PC-9 (cell line): ENCODE data around the gene KIF15. TPM values are rescaled to one million over a fixed set of nuclear protein-coding genes. Genes with fewer than 3 reads are reported as not detected.
"Not testable (repeated sequence)": the region's sequence is repeated elsewhere in the genome, so short reads cannot be mapped to it uniquely, and the experiment has no call there.

Experiments used
- BruUV-seq: library from RNA; stranded (reverse); fragments of 400-500 nt; replicated peaks from 2 replicates; lab custom pipeline; 2021; lab: Mats Ljungman, UMichigan
- CTCF ChIA-PET: fragments of 300-600 bp; sonication (Branson Sonifier 250); formaldehyde crosslinking; loops from one replicate; lab custom pipeline; 2022; ENCODE audit warnings: antibody characterized with exemption; lab: Charles Lee
- POLR2A ChIA-PET: fragments of 300-600 bp; sonication (Branson Sonifier 250); formaldehyde crosslinking; loops from one replicate; lab custom pipeline; 2022; ENCODE audit warnings: antibody characterized with exemption; ENCODE audit not compliant: unreplicated experiment; lab: Charles Lee
- DNase-seq, 2 experiments: peaks; one replicate each; pipeline versions ENCODE4 v3.0.0 to v3.0.0-alpha.2; 2015 to 2022; ENCODE audit warnings: mixed read lengths in 1 of 2
- H2AFZ ChIP-seq: fragments of 200-600 bp; sonication (generic); 2 replicates; pipeline ENCODE4 v1.8.1; 2017; ENCODE audit warnings: antibody characterized with exemption
- H3F3A ChIP-seq: fragments of 200-600 bp; sonication (generic); 2 replicates; pipeline ENCODE4 v1.8.1; 2017; ENCODE audit warnings: antibody characterized with exemption, mild to moderate bottlenecking, low read depth; ENCODE audit not compliant: insufficient read depth
- H3K27ac ChIP-seq: fragments of 200-600 bp; sonication (generic); 2 replicates; pipeline ENCODE4 v1.6.1; 2016; ENCODE audit warnings: mixed run types
- H3K27me3 ChIP-seq: fragments of 200-600 bp; sonication (generic); 2 replicates; pipeline ENCODE4 v1.6.1; 2016; ENCODE audit warnings: low read depth, mixed run types; ENCODE audit not compliant: insufficient read depth
- H3K36me3 ChIP-seq: fragments of 200-600 bp; sonication (generic); 2 replicates; pipeline ENCODE4 v1.6.1; 2016; ENCODE audit warnings: low read depth, mixed run types
- H3K4me1 ChIP-seq: fragments of 200-600 bp; sonication (generic); replicated peaks from 2 replicates; pipeline ENCODE4 v1.6.1; 2016; ENCODE audit warnings: mixed run types; ENCODE audit not compliant: insufficient read depth
- H3K4me2 ChIP-seq: fragments of 200-600 bp; sonication (generic); 2 replicates; pipeline ENCODE4 v1.6.1; 2017; ENCODE audit warnings: mixed run types
- H3K4me3 ChIP-seq: fragments of 200-600 bp; sonication (generic); 2 replicates; pipeline ENCODE4 v1.6.1; 2016; ENCODE audit warnings: mixed run types
- H3K79me2 ChIP-seq: fragments of 200-600 bp; sonication (generic); 2 replicates; pipeline ENCODE4 v1.6.1; 2017; ENCODE audit warnings: low read depth, mixed run types
- H3K9me2 ChIP-seq: fragments of 200-600 bp; sonication (generic); 2 replicates; pipeline ENCODE4 v1.8.1; 2017; ENCODE audit warnings: mild to moderate bottlenecking; ENCODE audit not compliant: insufficient read depth
- H3K9me3 ChIP-seq: fragments of 200-600 bp; sonication (generic); 2 replicates; pipeline ENCODE4 v1.8.1; 2016; ENCODE audit warnings: low read depth; ENCODE audit not compliant: insufficient read depth
- H4K20me1 ChIP-seq: fragments of 200-600 bp; sonication (generic); 2 replicates; pipeline ENCODE4 v1.8.1; 2017; ENCODE audit not compliant: insufficient read depth
- EZH2 ChIP-seq: fragments of 200-600 bp; sonication (generic); IDR thresholded peaks from 2 replicates; pipeline ENCODE4 v1.8.0; 2017; ENCODE audit warnings: antibody characterized with exemption, low read depth
- intact Hi-C: fragments of 100-400 bp; cut with micrococcal nuclease; formaldehyde crosslinking; loops from one replicate; pipeline ENCODE4 v1.10.0; 2022; ENCODE audit not compliant: unreplicated experiment
- total RNA-seq: library from RNA; stranded (reverse); gene quantifications from 2 replicates; pipeline ENCODE4 v1.2.3, GENCODE V29; 2021
- TF ChIP-seq, protein P1 (sequence below): fragments of 200-600 bp; sonication (generic); conservative IDR thresholded peaks from 2 replicates; pipeline ENCODE4 v1.6.1; 2017; ENCODE audit warnings: mixed run types, antibody characterized with exemption, mild to moderate bottlenecking, moderate library complexity

Gene KIF15
- total RNA-seq, 1 experiment from 2014 or later, result 25.8 TPM

DNA sequence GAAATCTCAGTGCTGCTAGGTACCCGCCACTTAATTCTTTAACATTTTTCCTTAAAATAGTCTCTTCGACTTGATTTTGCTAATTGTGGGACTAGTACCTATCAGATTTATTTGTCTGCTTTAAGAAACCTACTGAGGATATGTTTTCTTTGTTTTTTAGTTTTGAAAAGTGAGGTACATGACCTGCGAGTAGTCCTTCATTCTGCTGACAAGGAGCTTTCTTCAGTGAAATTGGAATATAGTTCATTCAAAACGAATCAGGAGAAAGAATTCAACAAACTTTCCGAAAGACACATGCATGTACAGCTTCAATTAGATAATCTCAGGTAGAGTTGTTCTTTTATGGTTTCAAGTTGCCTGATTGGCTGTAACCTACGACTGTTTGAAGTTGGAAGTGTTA, 53.2 kb downstream of the KIF15 start:
- no peaks in the 10 kb centered on the region for H3K27me3 ChIP-seq
- H3F3A ChIP-seq, result no peaks in the 10 kb centered on the region
- H3K4me1 ChIP-seq, result no peaks in the 10 kb centered on the region
- DNase-seq, result no peak
- H3K4me2 ChIP-seq, result no peak overlapping the region
- no peaks in the 10 kb centered on the region for H3K9me3 ChIP-seq
- no peak overlapping the region for H2AFZ ChIP-seq
- intact Hi-C loops, result no loop called here
- no TSS peak for BruUV-seq
- CTCF ChIA-PET, result no interaction called here
- no peaks in the 10 kb centered on the region for H3K9me2 ChIP-seq
- H3K79me2 ChIP-seq, result no peaks in the 10 kb centered on the region
- no peak overlapping the region for H3K27ac ChIP-seq
- H4K20me1 ChIP-seq, result no peaks in the 10 kb centered on the region
- H3K4me3 ChIP-seq, result no peak overlapping the region
- POLR2A ChIA-PET, result no interaction called here
- H3K36me3 ChIP-seq, result 0 out of 2 replicates have a peak, but pooled peaks cover 4% of the 10 kb centered on the region
- TF ChIP-seq, protein P1, sequence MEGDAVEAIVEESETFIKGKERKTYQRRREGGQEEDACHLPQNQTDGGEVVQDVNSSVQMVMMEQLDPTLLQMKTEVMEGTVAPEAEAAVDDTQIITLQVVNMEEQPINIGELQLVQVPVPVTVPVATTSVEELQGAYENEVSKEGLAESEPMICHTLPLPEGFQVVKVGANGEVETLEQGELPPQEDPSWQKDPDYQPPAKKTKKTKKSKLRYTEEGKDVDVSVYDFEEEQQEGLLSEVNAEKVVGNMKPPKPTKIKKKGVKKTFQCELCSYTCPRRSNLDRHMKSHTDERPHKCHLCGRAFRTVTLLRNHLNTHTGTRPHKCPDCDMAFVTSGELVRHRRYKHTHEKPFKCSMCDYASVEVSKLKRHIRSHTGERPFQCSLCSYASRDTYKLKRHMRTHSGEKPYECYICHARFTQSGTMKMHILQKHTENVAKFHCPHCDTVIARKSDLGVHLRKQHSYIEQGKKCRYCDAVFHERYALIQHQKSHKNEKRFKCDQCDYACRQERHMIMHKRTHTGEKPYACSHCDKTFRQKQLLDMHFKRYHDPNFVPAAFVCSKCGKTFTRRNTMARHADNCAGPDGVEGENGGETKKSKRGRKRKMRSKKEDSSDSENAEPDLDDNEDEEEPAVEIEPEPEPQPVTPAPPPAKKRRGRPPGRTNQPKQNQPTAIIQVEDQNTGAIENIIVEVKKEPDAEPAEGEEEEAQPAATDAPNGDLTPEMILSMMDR, result no peak
- TF ChIP-seq EZH2, result no peak

- POLR2A ChIA-PET, H3K4me2 ChIP-seq, intact Hi-C loops, H3K4me3 ChIP-seq, H3K27me3 ChIP-seq, H3K9me2 ChIP-seq, H2AFZ ChIP-seq, H4K20me1 ChIP-seq, H3K79me2 ChIP-seq, CTCF ChIA-PET, H3K9me3 ChIP-seq, H3K4me1 ChIP-seq, H3K36me3 ChIP-seq, H3K27ac ChIP-seq, DNase-seq, H3F3A ChIP-seq, BruUV-seq: not testable (repeated sequence)
Observed at GRCh38 chr3:44816334-44816733, 54.7 kb downstream of the KIF15 start.

GRCh38 chr3:44821206-44821605, 59.6 kb downstream of the KIF15 start:
- DNase-seq, H3K36me3 ChIP-seq, H3K79me2 ChIP-seq, intact Hi-C loops, H3K4me2 ChIP-seq, H4K20me1 ChIP-seq, H3K27me3 ChIP-seq, H2AFZ ChIP-seq, H3K4me1 ChIP-seq, H3K9me2 ChIP-seq, H3K4me3 ChIP-seq, H3K9me3 ChIP-seq, POLR2A ChIA-PET, CTCF ChIA-PET, BruUV-seq, H3K27ac ChIP-seq, H3F3A ChIP-seq: not testable (repeated sequence)

GRCh38 chr3:44825264-44825925, 63.8 kb downstream of the KIF15 start:
- ChIA-PET CTCF (no interaction called here), POLR2A (interaction anchor here (0.6 kb wide), 1 partner anchor 200 kb away, joined by 4 read pairs; no protein-coding TSS in a partner anchor)
- Histone ChIP-seq H3K4me1 (no peaks in the 10 kb centered on the region), H2AFZ (no peak overlapping the region), H3F3A (no peaks in the 10 kb centered on the region), H3K79me2 (no peaks in the 10 kb centered on the region), H3K4me2 (no peak overlapping the region), H3K36me3 (peaks cover 12% of the 10 kb centered on the region; the same call in 1 of the 2 replicates), H3K4me3 (no peak overlapping the region), H4K20me1 (no peaks in the 10 kb centered on the region), H3K27ac (no peak overlapping the region), H3K9me2 (no peaks in the 10 kb centered on the region), H3K9me3 (no peaks in the 10 kb centered on the region), H3K27me3 (no peaks in the 10 kb centered on the region)
- DNase-seq, result peak in 1 of 2 experiments; percentile 43
- intact Hi-C loops, result no loop called here
- TF ChIP-seq, protein P1, result no peak
- TF ChIP-seq EZH2, result no peak
- no TSS peak for BruUV-seq
